Non-pigmented ciliary epithelial cell (primary cell): ENCODE measurements around the gene CCDC28A.

Source experiments
- DNase-seq: peaks from one replicate; pipeline ENCODE4 v3.0.0-alpha.2; 2010; ENCODE audit warnings: low read depth

CCDC28A gene

DNA sequence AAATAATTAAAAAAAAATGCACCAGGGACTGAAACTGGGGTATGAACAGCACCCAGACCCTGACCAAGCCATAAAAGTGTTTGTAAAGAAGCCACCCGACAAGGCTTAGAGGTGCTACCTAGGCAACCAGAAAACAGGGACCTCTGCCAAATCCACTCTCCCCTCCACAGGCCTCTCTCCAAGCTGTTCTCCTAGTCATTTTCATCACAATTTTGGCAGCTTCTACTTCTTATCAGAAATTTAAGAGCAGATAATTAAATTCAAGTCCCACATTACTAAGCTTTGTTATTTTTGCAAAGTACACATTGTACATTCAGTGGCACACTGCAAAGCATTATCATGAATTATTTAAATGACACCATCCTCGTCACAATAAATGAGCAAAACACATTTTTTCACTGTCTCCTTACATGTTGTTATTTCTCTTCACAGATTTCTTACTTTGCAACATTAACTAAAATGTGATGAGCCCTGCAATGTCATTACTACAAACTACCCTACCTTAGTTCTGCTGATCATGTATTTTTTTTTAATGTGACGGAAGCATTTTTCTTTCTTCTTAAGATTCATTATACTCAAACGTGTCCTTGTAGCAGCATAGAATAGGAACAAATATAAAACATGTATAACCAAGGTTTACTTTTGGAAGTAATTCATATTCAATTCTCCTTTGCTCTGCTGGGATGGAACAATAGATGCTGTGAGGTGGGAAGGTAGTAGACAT, 60.4 kb downstream of the CCDC28A start:
- DNase-seq, result no peak

DNA sequence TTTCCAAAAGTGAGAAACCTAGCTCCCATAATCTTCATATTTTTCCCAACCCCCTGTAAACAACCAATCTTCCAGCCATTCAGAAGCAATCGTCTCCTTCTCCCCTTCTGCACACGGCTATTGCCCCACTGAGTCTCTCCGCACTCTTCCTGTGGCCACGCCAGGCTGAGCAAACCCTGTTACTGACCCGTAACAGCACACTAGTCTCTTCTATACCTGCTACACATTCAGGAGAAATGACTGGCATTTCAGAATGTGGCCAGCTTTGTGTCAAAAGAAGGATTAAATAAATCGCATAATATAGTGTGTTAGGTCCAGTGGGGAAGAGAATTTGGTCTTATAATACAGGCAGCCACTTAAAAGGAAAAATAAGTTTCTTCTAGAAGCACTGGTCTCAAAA, 63.7 kb downstream of the CCDC28A start:
- DNase-seq, result no peak
